GM12891 (cell line): ENCODE measurements around the gene SNX20. TPM values are rescaled to one million over a fixed set of nuclear protein-coding genes. Genes with fewer than 3 reads are reported as not detected.

Experiments
- DNase-seq: peaks from one replicate; pipeline ENCODE4 v3.0.0; 2011; ENCODE audit warnings: low spot score; ENCODE audit not compliant: insufficient read length
- FAIRE-seq: peaks from 2 replicates; lab custom pipeline; 2011; peaks lifted over from hg19 to GRCh38; lab: Jason Lieb, UNC
- PAX5 ChIP-seq: IDR thresholded peaks from 2 replicates; pipeline ENCODE4 v1.6.1; 2011; ENCODE audit warnings: low read length, moderate library complexity, mild to moderate bottlenecking; ENCODE audit not compliant: insufficient read depth, severe bottlenecking
- POLR2A ChIP-seq: IDR thresholded peaks from 2 replicates; pipeline ENCODE4 v1.6.1; 2011; ENCODE audit warnings: low read depth, low read length, control low read depth
- POLR2AphosphoS5 ChIP-seq: IDR thresholded peaks from 2 replicates; pipeline ENCODE4 v1.6.1; 2011; ENCODE audit warnings: low read depth, low read length, control low read depth
- POU2F2 ChIP-seq: IDR thresholded peaks from 2 replicates; pipeline ENCODE4 v1.6.1; 2011; ENCODE audit warnings: low read depth, mild to moderate bottlenecking, control low read depth, low read length, moderate library complexity
- SPI1 ChIP-seq: IDR thresholded peaks from 2 replicates; pipeline ENCODE4 v1.6.1; 2011; ENCODE audit warnings: low read depth, low read length, control low read depth
- TAF1 ChIP-seq: IDR thresholded peaks from 2 replicates; pipeline ENCODE4 v1.6.1; 2011; ENCODE audit warnings: low read depth, low read length, control low read depth
- polyA plus RNA-seq: library from polyadenylated mRNA; unstranded; fragments of >200 nt; gene quantifications from one replicate; pipeline ENCODE4 v1.2.1, GENCODE V29; 2012; ENCODE audit warnings: low read depth, missing spikeins, inconsistent platforms; ENCODE audit not compliant: missing spikeins

The SNX20 gene
- 16.6 TPM for polyA plus RNA-seq

GRCh38 chr16:50681021-50681885 lies at the start of gene SNX20:
Gene SNX20, minus strand, starts transcription at chr16:50681312. Its CDS starts 3,786 bp downstream, at chr16:50677526.
- no peak for TF ChIP-seq PAX5
- TF ChIP-seq TAF1 = no peak; the same call in 1 of the 2 replicates
- peak; percentile 65 for TF ChIP-seq POLR2AphosphoS5
- peak; percentile 60 for TF ChIP-seq SPI1
- no peak; the same call in 1 of the 2 replicates for TF ChIP-seq POU2F2
- peak; percentile 61; the same call in 1 of the 2 replicates for TF ChIP-seq POLR2A
- FAIRE-seq (peak; percentile 98), DNase-seq (no peak)

- TF ChIP-seq TAF1 = no peak
- 0 out of 2 replicates have a peak, but pooled peaks have one; percentile 3 for TF ChIP-seq SPI1
- FAIRE-seq (peak; percentile 77), DNase-seq (no peak)
These were observed 43.2 kb upstream of the SNX20 start for GRCh38 chr16:50724306-50724705.

- TF ChIP-seq POU2F2 (no peak), PAX5 (no peak), POLR2AphosphoS5 (no peak), SPI1 (no peak), POLR2A (no peak), TAF1 (no peak)
- DNase-seq = no peak
- FAIRE-seq = no peak
These were observed 41.8 kb upstream of the SNX20 start for GRCh38 chr16:50722960-50723359.

GRCh38 chr16:50722405-50722737 lies 41.3 kb upstream of the SNX20 start:
- TF ChIP-seq POLR2A = no peak
- FAIRE-seq = no peak
- DNase-seq = no peak

- FAIRE-seq (no peak), DNase-seq (no peak)
- TF ChIP-seq POLR2A (no peak), SPI1 (no peak), PAX5 (no peak), POU2F2 (no peak), TAF1 (no peak)
These were observed 40.7 kb upstream of the SNX20 start for GRCh38 chr16:50721549-50722404.

- no peak for TF ChIP-seq POLR2AphosphoS5
- no peak for TF ChIP-seq TAF1
- no peak for TF ChIP-seq PAX5
- no peak for TF ChIP-seq POLR2A
- TF ChIP-seq POU2F2 = no peak
- TF ChIP-seq SPI1 = no peak
- no peak for FAIRE-seq
- DNase-seq = no peak
These were observed 38.6 kb upstream of the SNX20 start for GRCh38 chr16:50719401-50720337.

- TF ChIP-seq POLR2AphosphoS5 (no peak), PAX5 (no peak), SPI1 (peak; percentile 52)
- FAIRE-seq = no peak
- no peak for DNase-seq
These were observed 37.8 kb upstream of the SNX20 start for GRCh38 chr16:50718761-50719400.

- TF ChIP-seq POU2F2 (no peak), POLR2A (no peak), TAF1 (no peak), POLR2AphosphoS5 (no peak), SPI1 (no peak), PAX5 (no peak)
- no peak for DNase-seq
- FAIRE-seq = no peak
These were observed 37.1 kb upstream of the SNX20 start for GRCh38 chr16:50718061-50718760.
